Measurements from ENCODE around the gene AUNIP. TPM values are rescaled to one million over a fixed set of nuclear protein-coding genes. Genes with fewer than 3 reads are reported as not detected.
A peak's percentile ranks its signal among the peaks of the same experiment; 100 is the strongest.

AUNIP gene
- polyA plus RNA-seq, 3 donors, result 0.19 to 0.44 (median 0.44) TPM

- Histone ChIP-seq H3K4me2 (replicated peaks; ENCODE audit: extremely low read depth, low read length, poor library complexity, severe bottlenecking) (no peak overlapping the region), H3K9ac (ENCODE audit: insufficient read depth, low read length, poor library complexity, severe bottlenecking) (no peak overlapping the region), H2AFZ (ENCODE audit: insufficient read depth, low read depth, low read length, poor library complexity, severe bottlenecking) (no peak overlapping the region), H4K20me1 (ENCODE audit: insufficient read depth, low read length) (peaks cover 5% of the 10 kb centered on the region), H3K79me2 (ENCODE audit: insufficient read depth, low read length) (peaks cover 15% of the 10 kb centered on the region), H3K9me3 (replicated peaks in 1 of 2; ENCODE audit: control insufficient read depth in 1 of 2, insufficient read depth in 1 of 2, low read length in 2 of 2) (no peaks in the 10 kb centered on the region), H3K27ac (ENCODE audit: low read depth in 1 of 2, low read length in 2 of 2) (no peak overlapping the region), H3K36me3 (replicated peaks in 1 of 2; ENCODE audit: control insufficient read depth in 1 of 2, insufficient read depth in 2 of 2, low read length in 2 of 2) (peaks cover 23 to 45% of the 10 kb centered on the region in 2 donors), H3K27me3 (ENCODE audit: control insufficient read depth in 2 of 2, insufficient read depth in 2 of 2, low read length in 2 of 2) (no peaks in the 10 kb centered on the region), H3K4me1 (ENCODE audit: control insufficient read depth in 1 of 2, insufficient read depth in 2 of 2, low read length in 2 of 2) (peaks cover 13 to 26% of the 10 kb centered on the region in 2 donors), H3K4me3 (replicated peaks in 1 of 3; ENCODE audit: low read depth in 2 of 3, low read length in 3 of 3) (no peak overlapping the region)
- peaks cover 35 to 49% of the 10 kb centered on the region in 2 donors for H3K36me3 Mint-ChIP-seq
- H3K4me3 Mint-ChIP-seq, result peak overlapping the region in 1 of 2 donors; percentile 20
- DNase-seq, result no peak
- H3K27ac Mint-ChIP-seq, result peak overlapping the region in 2 of 7 donors; percentile 1 to 23
- peaks cover 26% of the 10 kb centered on the region for H3K4me1 Mint-ChIP-seq
- H3K27me3 Mint-ChIP-seq (ENCODE audit: low read depth in 3 of 3), result peaks cover 0 to 4% (median 2%) of the 10 kb centered on the region in 3 donors
- no peaks in the 10 kb centered on the region for H3K9me3 Mint-ChIP-seq
- TF ChIP-seq CTCF (IDR thresholded peaks at IDR 0.05), result no peak
- WGBS (ENCODE audit: insufficient coverage), result 91% methylated on average over 12 of the region's 15 CpGs
- intact Hi-C loops (cut with micrococcal nuclease), result no loop called here
Measured at GRCh38 chr1:25816112-25816718, 43.0 kb downstream of the AUNIP start.

GRCh38 chr1:25815208-25816111 lies 43.8 kb downstream of the AUNIP start:
- Histone ChIP-seq H3K9ac (ENCODE audit: insufficient read depth, low read length, poor library complexity, severe bottlenecking) (no peak overlapping the region), H3K9me3 (replicated peaks in 1 of 2; ENCODE audit: control insufficient read depth in 1 of 2, insufficient read depth in 1 of 2, low read length in 2 of 2) (no peaks in the 10 kb centered on the region), H3K36me3 (replicated peaks in 1 of 2; ENCODE audit: control insufficient read depth in 1 of 2, insufficient read depth in 2 of 2, low read length in 2 of 2) (peaks cover 23 to 45% of the 10 kb centered on the region in 2 donors), H3K4me3 (replicated peaks in 1 of 3; ENCODE audit: low read depth in 2 of 3, low read length in 3 of 3) (no peak overlapping the region), H2AFZ (ENCODE audit: insufficient read depth, low read depth, low read length, poor library complexity, severe bottlenecking) (no peak overlapping the region), H3K27me3 (ENCODE audit: control insufficient read depth in 2 of 2, insufficient read depth in 2 of 2, low read length in 2 of 2) (no peaks in the 10 kb centered on the region), H3K27ac (ENCODE audit: low read depth in 1 of 2, low read length in 2 of 2) (no peak overlapping the region), H4K20me1 (ENCODE audit: insufficient read depth, low read length) (peaks cover 10% of the 10 kb centered on the region), H3K4me1 (ENCODE audit: control insufficient read depth in 1 of 2, insufficient read depth in 2 of 2, low read length in 2 of 2) (peaks cover 7 to 24% of the 10 kb centered on the region in 2 donors), H3K79me2 (ENCODE audit: insufficient read depth, low read length) (peaks cover 7% of the 10 kb centered on the region), H3K4me2 (replicated peaks; ENCODE audit: extremely low read depth, low read length, poor library complexity, severe bottlenecking) (no peak overlapping the region)
- Mint-ChIP-seq H3K27ac (peak overlapping the region in 2 of 7 donors; percentile 1 to 23), H3K27me3 (ENCODE audit: low read depth in 3 of 3) (peaks cover 0 to 4% (median 2%) of the 10 kb centered on the region in 3 donors), H3K36me3 (peaks cover 35 to 52% of the 10 kb centered on the region in 2 donors), H3K9me3 (no peaks in the 10 kb centered on the region), H3K4me1 (peaks cover 22% of the 10 kb centered on the region), H3K4me3 (no peak overlapping the region)
- intact Hi-C loops (cut with micrococcal nuclease), result no loop called here
- no peak for DNase-seq
- no peak for TF ChIP-seq CTCF (IDR thresholded peaks at IDR 0.05)
- 95% methylated on average over 17 of the region's 24 CpGs for WGBS (ENCODE audit: insufficient coverage)
